ENCODE results near the gene COL15A1.

- TF ChIP-seq POLR2A (IDR thresholded peaks at IDR 0.05; ENCODE audit: low read length) (no peak), GATA1 (IDR thresholded peaks at IDR 0.05; ENCODE audit: low read depth, low read length) (no peak)
These were observed 163.7 kb downstream of the COL15A1 start for GRCh38 chr9:99107421-99107820.
